ENCODE results near the gene MRPL12. TPM values are rescaled to one million over a fixed set of nuclear protein-coding genes. Genes with fewer than 3 reads are reported as not detected.

Gene MRPL12
- total and polyA plus RNA-seq, 2 of the 13 experiments (the other 11 are each of a cell fraction or from before 2014, with no cell fraction given), result 39.1 to 94.1 TPM

- no peak for TF ChIP-seq FOSL1 (CRISPR knock-in tag; IDR thresholded peaks at IDR 0.05; ENCODE audit: borderline replicate concordance)
- TF ChIP-seq POGZ (CRISPR knock-in tag; IDR thresholded peaks at IDR 0.05), result peak; percentile 26; the same call in 1 of the 2 replicates
- TF ChIP-seq ZBTB10 (CRISPR knock-in tag; IDR thresholded peaks at IDR 0.05; ENCODE audit: borderline replicate concordance), result no peak
- no peak for TF ChIP-seq ZNF253 (CRISPR knock-in tag; IDR thresholded peaks at IDR 0.05; ENCODE audit: borderline replicate concordance)
- TF ChIP-seq RAD21 (CRISPR knock-in tag; IDR thresholded peaks at IDR 0.05), result 0 out of 2 replicates have a peak, but pooled peaks have one; percentile 13
- no peak for TF ChIP-seq ATF1 (CRISPR knock-in tag; IDR thresholded peaks at IDR 0.05)
- TF ChIP-seq, protein P1, sequence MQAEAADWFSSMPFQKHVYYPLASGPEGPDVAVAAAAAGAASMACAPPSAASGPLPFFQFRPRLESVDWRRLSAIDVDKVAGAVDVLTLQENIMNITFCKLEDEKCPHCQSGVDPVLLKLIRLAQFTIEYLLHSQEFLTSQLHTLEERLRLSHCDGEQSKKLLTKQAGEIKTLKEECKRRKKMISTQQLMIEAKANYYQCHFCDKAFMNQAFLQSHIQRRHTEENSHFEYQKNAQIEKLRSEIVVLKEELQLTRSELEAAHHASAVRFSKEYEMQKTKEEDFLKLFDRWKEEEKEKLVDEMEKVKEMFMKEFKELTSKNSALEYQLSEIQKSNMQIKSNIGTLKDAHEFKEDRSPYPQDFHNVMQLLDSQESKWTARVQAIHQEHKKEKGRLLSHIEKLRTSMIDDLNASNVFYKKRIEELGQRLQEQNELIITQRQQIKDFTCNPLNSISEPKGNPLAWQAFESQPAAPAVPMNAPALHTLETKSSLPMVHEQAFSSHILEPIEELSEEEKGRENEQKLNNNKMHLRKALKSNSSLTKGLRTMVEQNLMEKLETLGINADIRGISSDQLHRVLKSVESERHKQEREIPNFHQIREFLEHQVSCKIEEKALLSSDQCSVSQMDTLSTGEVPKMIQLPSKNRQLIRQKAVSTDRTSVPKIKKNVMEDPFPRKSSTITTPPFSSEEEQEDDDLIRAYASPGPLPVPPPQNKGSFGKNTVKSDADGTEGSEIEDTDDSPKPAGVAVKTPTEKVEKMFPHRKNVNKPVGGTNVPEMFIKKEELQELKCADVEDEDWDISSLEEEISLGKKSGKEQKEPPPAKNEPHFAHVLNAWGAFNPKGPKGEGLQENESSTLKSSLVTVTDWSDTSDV (CRISPR knock-in tag; IDR thresholded peaks at IDR 0.05), result 0 out of 2 replicates have a peak, but pooled peaks have one; percentile 49
- no peak for TF ChIP-seq ZNF691 (CRISPR knock-in tag; IDR thresholded peaks at IDR 0.05; ENCODE audit: borderline replicate concordance, low read depth)
- no peak for TF ChIP-seq NFIC (IDR thresholded peaks at IDR 0.05; ENCODE audit: low read length)
- TF ChIP-seq ZFP1 (CRISPR knock-in tag; IDR thresholded peaks at IDR 0.05), result no peak
- no peak for TF ChIP-seq KLF15 (CRISPR knock-in tag; IDR thresholded peaks at IDR 0.05; ENCODE audit: borderline replicate concordance)
- TF ChIP-seq GATAD1 (CRISPR knock-in tag; IDR thresholded peaks at IDR 0.05), result no peak
- peak; percentile 72; the same call in 1 of the 2 replicates for TF ChIP-seq ZNF225 (CRISPR knock-in tag; IDR thresholded peaks at IDR 0.05)
- TF ChIP-seq POLR2G (IDR thresholded peaks at IDR 0.05; ENCODE audit: low read depth, low read length), result peak; percentile 61; the same call in 1 of the 2 replicates
- TF ChIP-seq RARA (CRISPR knock-in tag; IDR thresholded peaks at IDR 0.05), result no peak
- peak; percentile 48; the same call in 1 of the 2 replicates for TF ChIP-seq ZNF160 (CRISPR knock-in tag; IDR thresholded peaks at IDR 0.05)
- TF ChIP-seq HCFC1 (IDR thresholded peaks at IDR 0.05; ENCODE audit: low read depth, low read length), result no peak
- TF ChIP-seq ZNF10 (CRISPR knock-in tag; IDR thresholded peaks at IDR 0.05; ENCODE audit: borderline replicate concordance, low read depth), result no peak
- TF ChIP-seq ZNF251 (CRISPR knock-in tag; IDR thresholded peaks at IDR 0.05), result no peak; the same call in 1 of the 2 replicates
- no peak for TF ChIP-seq ZNF780A (CRISPR knock-in tag; IDR thresholded peaks at IDR 0.05)
- TF ChIP-seq ZBTB49 (CRISPR knock-in tag; IDR thresholded peaks at IDR 0.05; ENCODE audit: borderline replicate concordance), result no peak
Observed at GRCh38 chr17:81722184-81723120, 19.3 kb downstream of the MRPL12 start (continued).

Data from HepG2 (cell line).